Superior temporal gyrus (tissue), 1 donor: ENCODE data around the gene KRTAP10-3.
"Not testable (repeated sequence)": the region's sequence is repeated elsewhere in the genome, so short reads cannot be mapped to it uniquely, and the experiment has no call there.

Experiments used
- DNase-seq: peaks from one replicate; pipeline ENCODE4 v3.0.0-alpha.2; 2016; ENCODE audit errors: extremely low spot score

KRTAP10-3 gene

GRCh38 chr21:44558695-44559094 lies at the start of gene KRTAP10-3:
Gene KRTAP10-3 (minus strand): TSS chr21:44558795. CDS start chr21:44558715, 80 bp downstream.
- no peak for DNase-seq

- no peak for DNase-seq
These were observed 47.9 kb upstream of the KRTAP10-3 start for GRCh38 chr21:44606495-44606894.

- no peak for DNase-seq
These were observed 45.3 kb upstream of the KRTAP10-3 start for GRCh38 chr21:44603911-44604310.

- DNase-seq, result no peak
These were observed 44.7 kb upstream of the KRTAP10-3 start for GRCh38 chr21:44603109-44603875.

GRCh38 chr21:44602463-44602850 lies 43.9 kb upstream of the KRTAP10-3 start:
- no peak for DNase-seq

GRCh38 chr21:44601596-44602462 lies 43.2 kb upstream of the KRTAP10-3 start:
- no peak for DNase-seq

GRCh38 chr21:44601091-44601490 lies 42.5 kb upstream of the KRTAP10-3 start:
- DNase-seq, result not testable (repeated sequence)

- not testable (repeated sequence) for DNase-seq
These were observed 41.8 kb upstream of the KRTAP10-3 start, which contains the start of gene KRTAP10-7 for GRCh38 chr21:44600118-44600978. Gene KRTAP10-7 (plus strand): TSS chr21:44600597. CDS start chr21:44600622, 25 bp downstream.

GRCh38 chr21:44599264-44600029 lies 40.9 kb upstream of the KRTAP10-3 start:
- DNase-seq, result no peak

GRCh38 chr21:44598061-44598460 lies 39.5 kb upstream of the KRTAP10-3 start:
- DNase-seq, result no peak

- DNase-seq, result no peak
These were observed 37.6 kb upstream of the KRTAP10-3 start for GRCh38 chr21:44596068-44596725.

GRCh38 chr21:44595524-44595923 lies 36.9 kb upstream of the KRTAP10-3 start:
- no peak for DNase-seq

GRCh38 chr21:44594406-44594916 lies 35.9 kb upstream of the KRTAP10-3 start:
- DNase-seq, result no peak

- DNase-seq, result no peak
These were observed 35.2 kb upstream of the KRTAP10-3 start for GRCh38 chr21:44593598-44594405.

- DNase-seq, result no peak
These were observed 34.1 kb upstream of the KRTAP10-3 start, which contains the start of gene KRTAP10-6 for GRCh38 chr21:44592446-44593311. Gene KRTAP10-6 (minus strand): TSS chr21:44592505. CDS start chr21:44592484, 21 bp downstream.

- DNase-seq, result not testable (repeated sequence)
These were observed 33.2 kb upstream of the KRTAP10-3 start for GRCh38 chr21:44591801-44592130.

- not testable (repeated sequence) for DNase-seq
These were observed 32.6 kb upstream of the KRTAP10-3 start for GRCh38 chr21:44590897-44591800.
